MM.1S (cell line): ENCODE measurements around the gene NAALADL1.

Experiments used
- DNase-seq: peaks from one replicate; pipeline ENCODE4 v3.0.0-alpha.2; 2015
- H2AFZ ChIP-seq: fragments of 300-600 bp; sonication (generic); 2 replicates; pipeline ENCODE4 v1.6.0; 2016; ENCODE audit warnings: antibody characterized with exemption, low read length
- H3F3A ChIP-seq: fragments of 300-600 bp; sonication (generic); 2 replicates; pipeline ENCODE4 v1.6.1; 2016; ENCODE audit warnings: mild to moderate bottlenecking, antibody characterized with exemption, low read length, moderate library complexity, mixed read lengths; ENCODE audit not compliant: insufficient read depth
- H3K27ac ChIP-seq: fragments of 300-600 bp; sonication (generic); 2 replicates; pipeline ENCODE4 v1.5.1; 2016; ENCODE audit warnings: mild to moderate bottlenecking, low read length
- H3K27me3 ChIP-seq: fragments of 300-600 bp; sonication (generic); replicated peaks from 2 replicates; pipeline ENCODE4 v1.6.0; 2016; ENCODE audit warnings: low read length; ENCODE audit not compliant: insufficient read depth
- H3K36me3 ChIP-seq: fragments of 300-600 bp; sonication (generic); replicated peaks from 2 replicates; pipeline ENCODE4 v1.6.1; 2016; ENCODE audit warnings: mild to moderate bottlenecking, low read length, mixed read lengths; ENCODE audit not compliant: insufficient read depth
- H3K4me1 ChIP-seq: fragments of 300-600 bp; sonication (generic); 2 replicates; pipeline ENCODE4 v1.6.1; 2016; ENCODE audit warnings: low read length, mixed read lengths
- H3K4me2 ChIP-seq: fragments of 300-600 bp; sonication (generic); 2 replicates; pipeline ENCODE4 v1.6.0; 2016; ENCODE audit warnings: low read depth, low read length
- H3K4me3 ChIP-seq: fragments of 300-600 bp; sonication (generic); 2 replicates; pipeline ENCODE4 v1.5.1; 2016; ENCODE audit warnings: low read length, mixed read lengths
- H3K79me2 ChIP-seq: fragments of 300-600 bp; sonication (generic); 2 replicates; pipeline ENCODE4 v1.6.1; 2016; ENCODE audit warnings: mixed run types, low read length, mixed read lengths
- H3K9ac ChIP-seq: fragments of 300-600 bp; sonication (generic); 2 replicates; pipeline ENCODE4 v1.6.1; 2016; ENCODE audit warnings: low read length, mixed read lengths
- H3K9me2 ChIP-seq: fragments of 300-600 bp; sonication (generic); replicated peaks from 2 replicates; pipeline ENCODE4 v1.6.1; 2016; ENCODE audit warnings: mild to moderate bottlenecking, low read length, mixed read lengths; ENCODE audit not compliant: insufficient read depth
- H3K9me3 ChIP-seq: fragments of 300-600 bp; sonication (generic); replicated peaks from 2 replicates; pipeline ENCODE4 v1.6.1; 2016; ENCODE audit warnings: mild to moderate bottlenecking, low read length, mixed read lengths; ENCODE audit not compliant: insufficient read depth
- H4K20me1 ChIP-seq: fragments of 300-600 bp; sonication (generic); 2 replicates; pipeline ENCODE4 v1.6.1; 2016; ENCODE audit warnings: mild to moderate bottlenecking, low read length, moderate library complexity, mixed read lengths; ENCODE audit not compliant: insufficient read depth
- CTCF ChIP-seq: fragments of 300-600 bp; sonication (generic); IDR thresholded peaks from 2 replicates; pipeline ENCODE4 v1.5.1; 2016; ENCODE audit warnings: antibody characterized with exemption, low read length, mixed read lengths
- EZH2 ChIP-seq: fragments of 300-600 bp; sonication (generic); optimal IDR thresholded peaks from 2 replicates; pipeline ENCODE3; 2017; ENCODE audit warnings: low read depth, mild to moderate bottlenecking, antibody characterized with exemption, low read length, mixed read lengths
- EZH2phosphoT487 ChIP-seq: fragments of 300-600 bp; sonication (generic); IDR thresholded peaks from 2 replicates; pipeline ENCODE4 v1.6.1; 2018; ENCODE audit warnings: antibody characterized with exemption, low read length

The NAALADL1 gene

GRCh38 chr11:65003282-65003681, 55.1 kb downstream of the NAALADL1 start:
- Histone ChIP-seq H2AFZ (no peak overlapping the region), H3K9me2 (no peaks in the 10 kb centered on the region), H4K20me1 (no peaks in the 10 kb centered on the region), H3K79me2 (no peaks in the 10 kb centered on the region), H3F3A (no peaks in the 10 kb centered on the region), H3K4me2 (no peak overlapping the region), H3K36me3 (no peaks in the 10 kb centered on the region), H3K4me3 (no peak overlapping the region), H3K27me3 (no peaks in the 10 kb centered on the region), H3K27ac (no peak overlapping the region), H3K4me1 (no peaks in the 10 kb centered on the region), H3K9ac (no peak overlapping the region), H3K9me3 (no peaks in the 10 kb centered on the region)
- no peak for DNase-seq
- TF ChIP-seq EZH2 (no peak), EZH2phosphoT487 (no peak), CTCF (no peak)

- no peaks in the 10 kb centered on the region for H3K9me3 ChIP-seq
- H3K4me2 ChIP-seq: no peak overlapping the region
- no peaks in the 10 kb centered on the region for H3K79me2 ChIP-seq
- H3K4me1 ChIP-seq: no peaks in the 10 kb centered on the region
- H3F3A ChIP-seq: no peaks in the 10 kb centered on the region
- H3K9me2 ChIP-seq: no peaks in the 10 kb centered on the region
- H3K9ac ChIP-seq: no peak overlapping the region
- no peak overlapping the region for H3K27ac ChIP-seq
- no peak overlapping the region for H2AFZ ChIP-seq
- H3K36me3 ChIP-seq: no peaks in the 10 kb centered on the region
- H3K27me3 ChIP-seq: no peaks in the 10 kb centered on the region
- TF ChIP-seq EZH2: no peak
- no peak for TF ChIP-seq EZH2phosphoT487
- TF ChIP-seq CTCF: no peak
- no peak overlapping the region for H3K4me3 ChIP-seq
- no peak for DNase-seq
- no peaks in the 10 kb centered on the region for H4K20me1 ChIP-seq
Observed at GRCh38 chr11:65002706-65003105, 55.6 kb downstream of the NAALADL1 start.

- H3K27me3 ChIP-seq: no peaks in the 10 kb centered on the region
- H3K27ac ChIP-seq: no peak overlapping the region
- no peak overlapping the region for H3K4me2 ChIP-seq
- no peaks in the 10 kb centered on the region for H3K9me2 ChIP-seq
- no peaks in the 10 kb centered on the region for H3K79me2 ChIP-seq
- no peak for DNase-seq
- no peaks in the 10 kb centered on the region for H3K9me3 ChIP-seq
- no peak overlapping the region for H2AFZ ChIP-seq
- H3F3A ChIP-seq: no peaks in the 10 kb centered on the region
- H4K20me1 ChIP-seq: no peaks in the 10 kb centered on the region
- H3K36me3 ChIP-seq: no peaks in the 10 kb centered on the region
- H3K4me1 ChIP-seq: peaks cover 8% of the 10 kb centered on the region
- H3K9ac ChIP-seq: no peak overlapping the region
- H3K4me3 ChIP-seq: no peak overlapping the region
- TF ChIP-seq EZH2phosphoT487 (no peak), EZH2 (no peak), CTCF (no peak)
Observed at GRCh38 chr11:64999478-64999877, 58.9 kb downstream of the NAALADL1 start.
